ENCODE data around the gene BCL6B. TPM values are rescaled to one million over a fixed set of nuclear protein-coding genes. Genes with fewer than 3 reads are reported as not detected.
"Not testable (repeated sequence)": the region's sequence is repeated elsewhere in the genome, so short reads cannot be mapped to it uniquely, and the experiment has no call there.

The BCL6B gene
- total RNA-seq, 1 experiment from 2014 or later = 0.58 TPM

DNA sequence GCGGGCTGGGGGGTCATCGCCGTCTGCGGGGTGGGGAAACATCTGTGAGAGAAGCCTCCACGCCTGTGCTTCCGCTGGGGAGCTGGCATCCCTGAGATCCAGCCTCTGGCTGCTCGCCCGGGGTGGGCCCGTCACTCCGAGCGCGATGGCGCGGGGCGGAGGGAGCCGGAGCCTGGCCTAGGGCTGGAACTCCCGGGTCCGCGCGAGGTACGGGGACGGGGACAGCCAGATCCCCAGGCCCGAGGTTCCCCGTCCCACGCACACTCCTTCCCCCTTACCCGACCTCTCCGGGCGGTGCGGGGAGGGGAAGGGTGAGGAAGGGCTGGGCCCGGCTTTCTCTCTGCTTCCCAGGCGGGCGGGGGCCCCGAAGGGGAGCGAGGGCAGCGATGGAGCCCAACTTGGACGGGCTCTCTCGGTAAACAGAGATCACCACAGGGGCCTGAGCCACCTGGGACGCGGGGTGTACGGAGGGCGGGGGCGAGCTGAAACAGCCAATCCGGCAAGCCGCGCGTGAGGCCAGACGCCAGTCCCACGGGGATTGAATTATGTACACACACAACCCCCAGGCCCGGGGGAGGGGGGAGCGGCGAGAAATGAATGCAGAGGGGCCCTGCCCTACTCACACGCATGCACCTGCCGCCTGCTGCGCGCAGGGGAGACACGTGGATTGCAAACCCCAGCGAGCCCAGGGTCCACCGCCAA is 20.8 kb downstream of the BCL6B start, which contains the start of gene SLC16A11:
Gene SLC16A11 (minus strand): TSS at position 596 of the 702 bp plus-strand sequence. CDS start 579 bp downstream, at position 17.
- BruUV-seq (replicated peaks) = no TSS peak

DNA sequence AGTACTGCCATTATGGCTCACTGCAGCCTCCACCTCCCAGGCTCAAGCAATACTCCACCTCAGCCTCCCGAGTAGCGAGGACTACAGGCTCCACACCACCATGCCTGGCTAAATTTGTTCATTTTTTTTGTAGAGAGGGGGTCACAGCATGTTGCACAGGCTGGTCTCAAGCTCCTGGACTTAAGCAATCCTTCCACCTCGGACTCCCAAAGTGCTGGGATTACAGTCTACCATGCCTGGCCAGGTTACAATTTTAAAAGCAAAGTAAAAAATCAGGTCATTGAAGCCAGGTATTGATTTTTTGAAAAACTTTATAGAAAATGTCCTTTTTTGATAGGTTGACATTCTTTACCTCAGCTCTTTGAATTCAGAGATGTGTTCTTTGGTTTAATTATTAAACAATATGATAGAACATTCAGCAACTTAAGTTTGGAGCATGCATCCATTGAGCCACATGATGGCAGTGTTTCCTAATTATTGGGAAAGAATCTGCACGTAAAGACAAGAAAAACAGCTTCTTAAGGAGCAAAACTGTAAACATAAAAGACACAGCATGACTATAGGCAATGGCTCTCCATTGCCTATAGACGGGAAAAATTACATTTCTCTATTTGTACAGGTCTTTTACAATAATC is 22.8 kb downstream of the BCL6B start:
- Histone ChIP-seq H3K36me3 (ENCODE audit: insufficient read depth, low read length, poor library complexity, severe bottlenecking) (no peaks in the 10 kb centered on the region), H3K4me3 (ENCODE audit: low read depth, low read length, poor library complexity, severe bottlenecking) (peak overlapping the region; percentile 9), H3K27me3 (replicated peaks; ENCODE audit: insufficient read depth, low read depth, low read length, poor library complexity) (no peaks in the 10 kb centered on the region), H3K4me1 (ENCODE audit: insufficient read depth, low read length, poor library complexity, severe bottlenecking) (peaks cover 20% of the 10 kb centered on the region), H3K9me3 (ENCODE audit: low read depth, low read length, poor library complexity, severe bottlenecking) (no peaks in the 10 kb centered on the region), H3K27ac (ENCODE audit: low read depth, low read length, poor library complexity, severe bottlenecking) (no peak overlapping the region)
- DNase-seq (ENCODE audit: low spot score) = peak; percentile 86
- CTCF ChIA-PET = interaction anchor here (0.5 to 2.1 kb wide), 18 partner anchors 8 to 544 kb away, joined by 3 to 19 read pairs (median 4); partner anchors contain the start of gene SLC16A13
- POLR2A ChIA-PET (ENCODE audit: low non-redundant PET) = no interaction called here
- intact Hi-C loops (cut with micrococcal nuclease; ENCODE audit: unreplicated experiment) = loop anchor here (2.0 to 10.0 kb wide), 3 partner anchors 251 to 639 kb away; partner anchors contain the start of genes TP53 and WRAP53
- no TSS peak for BruUV-seq (replicated peaks)
- TF ChIP-seq CTCF (conservative IDR thresholded peaks at IDR 0.05; ENCODE audit: low read depth, low read length) (peak; percentile 89), EZH2 (IDR thresholded peaks at IDR 0.05; ENCODE audit: borderline replicate concordance, low read depth, low read length, poor library complexity, severe bottlenecking) (no peak)

More for the DNA sequence above, 20.8 kb downstream of the BCL6B start, which contains the start of gene SLC16A11:
- Histone ChIP-seq H3K27me3 (replicated peaks; ENCODE audit: insufficient read depth, low read depth, low read length, poor library complexity) (no peaks in the 10 kb centered on the region), H3K9me3 (ENCODE audit: low read depth, low read length, poor library complexity, severe bottlenecking) (no peaks in the 10 kb centered on the region), H3K4me1 (ENCODE audit: insufficient read depth, low read length, poor library complexity, severe bottlenecking) (peaks cover 20% of the 10 kb centered on the region), H3K27ac (ENCODE audit: low read depth, low read length, poor library complexity, severe bottlenecking) (peak within 1 kb of the TSS; percentile 34), H3K36me3 (ENCODE audit: insufficient read depth, low read length, poor library complexity, severe bottlenecking) (no peaks in the 10 kb centered on the region), H3K4me3 (ENCODE audit: low read depth, low read length, poor library complexity, severe bottlenecking) (peak within 1 kb of the TSS; percentile 54)
- TF ChIP-seq CTCF (conservative IDR thresholded peaks at IDR 0.05; ENCODE audit: low read depth, low read length) (no peak), EZH2 (IDR thresholded peaks at IDR 0.05; ENCODE audit: borderline replicate concordance, low read depth, low read length, poor library complexity, severe bottlenecking) (no peak)
- DNase-seq (ENCODE audit: low spot score) = peak; percentile 65
- ChIA-PET CTCF (interaction anchor here (0.8 to 2.9 kb wide), 2 partner anchors 89 to 92 kb away, joined by 7 to 10 read pairs; no protein-coding TSS in a partner anchor), POLR2A (ENCODE audit: low non-redundant PET) (no interaction called here)
- intact Hi-C loops (cut with micrococcal nuclease; ENCODE audit: unreplicated experiment) = loop anchor here (10.0 kb wide), 1 partner anchor 641 kb away; the partner anchor contains the start of genes TP53 and WRAP53

- ChIA-PET POLR2A (ENCODE audit: low non-redundant PET) (no interaction called here), CTCF (interaction anchor here (0.6 to 2.1 kb wide), 15 partner anchors 8 to 543 kb away, joined by 3 to 19 read pairs (median 4); partner anchors contain the start of gene SLC16A13)
- DNase-seq (ENCODE audit: low spot score) = no peak
- H3K9me3 ChIP-seq (ENCODE audit: low read depth, low read length, poor library complexity, severe bottlenecking) = no peaks in the 10 kb centered on the region
- peaks cover 20% of the 10 kb centered on the region for H3K4me1 ChIP-seq (ENCODE audit: insufficient read depth, low read length, poor library complexity, severe bottlenecking)
- no peaks in the 10 kb centered on the region for H3K27me3 ChIP-seq (replicated peaks; ENCODE audit: insufficient read depth, low read depth, low read length, poor library complexity)
- intact Hi-C loops (cut with micrococcal nuclease; ENCODE audit: unreplicated experiment) = loop anchor here (2.0 to 10.0 kb wide), 3 partner anchors 251 to 639 kb away; partner anchors contain the start of genes TP53 and WRAP53
- peak overlapping the region; percentile 9 for H3K4me3 ChIP-seq (ENCODE audit: low read depth, low read length, poor library complexity, severe bottlenecking)
- H3K27ac ChIP-seq (ENCODE audit: low read depth, low read length, poor library complexity, severe bottlenecking) = no peak overlapping the region
- TF ChIP-seq EZH2 (IDR thresholded peaks at IDR 0.05; ENCODE audit: borderline replicate concordance, low read depth, low read length, poor library complexity, severe bottlenecking) = no peak
- no peak for TF ChIP-seq CTCF (conservative IDR thresholded peaks at IDR 0.05; ENCODE audit: low read depth, low read length)
- no TSS peak for BruUV-seq (replicated peaks)
- H3K36me3 ChIP-seq (ENCODE audit: insufficient read depth, low read length, poor library complexity, severe bottlenecking) = no peaks in the 10 kb centered on the region
Observed at GRCh38 chr17:7046127-7046724, 23.4 kb downstream of the BCL6B start.

- POLR2A ChIA-PET (ENCODE audit: low non-redundant PET); BruUV-seq (replicated peaks); H3K36me3 ChIP-seq (ENCODE audit: insufficient read depth, low read length, poor library complexity, severe bottlenecking); H3K9me3 ChIP-seq (ENCODE audit: low read depth, low read length, poor library complexity, severe bottlenecking); H3K27ac ChIP-seq (ENCODE audit: low read depth, low read length, poor library complexity, severe bottlenecking); H3K27me3 ChIP-seq (replicated peaks; ENCODE audit: insufficient read depth, low read depth, low read length, poor library complexity): not testable (repeated sequence)
- DNase-seq (ENCODE audit: low spot score) = peak; percentile 41
- intact Hi-C loops (cut with micrococcal nuclease; ENCODE audit: unreplicated experiment) = loop anchor here (2.0 to 10.0 kb wide), 3 partner anchors 250 to 638 kb away; partner anchors contain the start of genes TP53 and WRAP53
- Histone ChIP-seq H3K4me3 (ENCODE audit: low read depth, low read length, poor library complexity, severe bottlenecking) (peak overlapping the region; percentile 9), H3K4me1 (ENCODE audit: insufficient read depth, low read length, poor library complexity, severe bottlenecking) (peaks cover 20% of the 10 kb centered on the region)
- CTCF ChIA-PET = interaction anchor here (1.4 to 2.1 kb wide), 7 partner anchors 11 to 250 kb away, joined by 4 to 19 read pairs (median 9); partner anchors contain the start of gene SLC16A13
Observed at GRCh38 chr17:7046725-7047397, 24.0 kb downstream of the BCL6B start.

Data from A673 (cell line).